ENCODE results near the gene U2SURP.

GRCh38 chr3:143070977-143071551, 69.7 kb downstream of the U2SURP start:
- TF ChIP-seq CTCF (IDR thresholded peaks at IDR 0.05) (no peak), POLR2A (IDR thresholded peaks at IDR 0.05) (no peak)

Measured in lower leg skin (tissue), 3 donors.